K562 (cell line): Measurements from ENCODE around the gene LMBR1. TPM values are rescaled to one million over a fixed set of nuclear protein-coding genes. Genes with fewer than 3 reads are reported as not detected.

Experiments used
- CBFA2T2 ChIP-seq: fragments of 450-650 bp; conservative IDR thresholded peaks from 2 replicates; pipeline ENCODE4 v1.6.1; 2017; ENCODE audit warnings: mild to moderate bottlenecking
- GTF2A2 ChIP-seq: IDR thresholded peaks from 2 replicates; pipeline ENCODE4 v1.6.1; 2016; ENCODE audit warnings: mild to moderate bottlenecking, missing genetic modification characterization, missing compliant biosample characterization
- HNRNPL ChIP-seq: fragments of 200-400 bp; formaldehyde crosslinking; IDR thresholded peaks from 2 replicates; pipeline ENCODE4 v1.6.1; 2017; ENCODE audit warnings: low read depth, mild to moderate bottlenecking, low read length
- NR4A1 ChIP-seq, 2 experiments: fragments of 250-450 bp in 1 of 2; fragments of 450-650 bp in 1 of 2; sonication (Bioruptor Pico) in 1 of 2; IDR thresholded peaks; 2 replicates each; pipeline versions ENCODE4 v1.4.0 to v1.6.1; 2016 to 2020; ENCODE audit warnings: mild to moderate bottlenecking in 2 of 2, missing compliant biosample characterization in 1 of 2, missing genetic modification characterization in 1 of 2, moderate library complexity in 1 of 2
- ZBTB12 ChIP-seq: fragments of 250-450 bp; sonication (Bioruptor Pico); IDR thresholded peaks from 2 replicates; pipeline ENCODE4 v1.4.0; 2020
- ZNF584 ChIP-seq: fragments of 200-800 bp; sonication (Bioruptor generic); IDR thresholded peaks from 2 replicates; pipeline ENCODE4 v1.6.1; 2016; ENCODE audit warnings: low read depth, mild to moderate bottlenecking, missing genetic modification characterization, missing compliant biosample characterization
- ZNF655 ChIP-seq: fragments of 250-450 bp; sonication (Bioruptor Pico); IDR thresholded peaks from 2 replicates; pipeline ENCODE4 v1.5.0; 2021
- polyA plus RNA-seq, 8 experiments: library from polyadenylated mRNA; depleted of rRNA in 4 of 8; stranded (reverse) in 5 of 8; unstranded in 3 of 8; fragments of >200 nt; fragmentation: Nextera tagmentation in 2 of 8; fragmentation: Illumina TruSeq in 1 of 8; extraction: Ambion mirVana in 2 of 8; extraction: Trizol in 1 of 8; gene quantifications; 2 replicates each; pipeline versions ENCODE4 v1.2.1 to v1.2.3, GENCODE V29; 2011 to 2014; ENCODE audit warnings: inconsistent platforms in 1 of 8, missing spikeins in 1 of 8
- total RNA-seq, 7 experiments: library from RNA; depleted of rRNA in 6 of 7; stranded (reverse); fragments of >200 nt in 6 of 7; fragmentation: Illumina TruSeq in 2 of 7; extraction: Trizol in 2 of 7; gene quantifications; 2 replicates each; pipeline versions ENCODE4 v1.2.1 to v1.2.3, GENCODE V29; 2011 to 2021; ENCODE audit warnings: low replicate concordance in 1 of 7
- TF ChIP-seq, protein P1 (sequence below): sonication (generic); formaldehyde crosslinking; IDR thresholded peaks from 2 replicates; pipeline ENCODE4 v1.5.0; 2020; ENCODE audit warnings: missing genetic modification reagents
- TF ChIP-seq, protein P2 (sequence below): fragments of 250-450 bp; sonication (Bioruptor Pico); IDR thresholded peaks from 2 replicates; pipeline ENCODE4 v1.4.0; 2020; ENCODE audit warnings: mild to moderate bottlenecking, moderate library complexity
- TF ChIP-seq, protein P3 (sequence below), 2 experiments: fragments of 450-650 bp; formaldehyde crosslinking in 1 of 2; IDR thresholded peaks; 2 replicates each; pipeline versions ENCODE4 v1.4.0 to v1.6.1; 2014 to 2020; ENCODE audit warnings: mild to moderate bottlenecking in 2 of 2, borderline replicate concordance in 1 of 2, low read depth in 1 of 2

The LMBR1 gene
- total and polyA plus RNA-seq, 9 of the 15 experiments (the other 6 are each of a cell fraction or from before 2014, with no cell fraction given) = 7.7 to 90.0 (median 59.9) TPM

- TF ChIP-seq, protein P1, sequence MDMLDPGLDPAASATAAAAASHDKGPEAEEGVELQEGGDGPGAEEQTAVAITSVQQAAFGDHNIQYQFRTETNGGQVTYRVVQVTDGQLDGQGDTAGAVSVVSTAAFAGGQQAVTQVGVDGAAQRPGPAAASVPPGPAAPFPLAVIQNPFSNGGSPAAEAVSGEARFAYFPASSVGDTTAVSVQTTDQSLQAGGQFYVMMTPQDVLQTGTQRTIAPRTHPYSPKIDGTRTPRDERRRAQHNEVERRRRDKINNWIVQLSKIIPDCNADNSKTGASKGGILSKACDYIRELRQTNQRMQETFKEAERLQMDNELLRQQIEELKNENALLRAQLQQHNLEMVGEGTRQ (CRISPR knock-in tag) = no peak
- TF ChIP-seq CBFA2T2 (no peak), ZNF584 (CRISPR knock-in tag) (peak; percentile 35; the same call in 1 of the 2 replicates), GTF2A2 (0 out of 2 replicates have a peak, but pooled peaks have one; percentile 1), ZBTB12 (CRISPR knock-in tag) (no peak; the same call in 1 of the 2 replicates), HNRNPL (0 out of 2 replicates have a peak, but pooled peaks have one; percentile 36), NR4A1 (CRISPR knock-in tag; IDR thresholded peaks at IDR 0.05) (peak; percentile 85), NR4A1 (tag; IDR thresholded peaks at IDR 0.05) (peak; percentile 79; the same call in 1 of the 2 replicates), ZNF655 (CRISPR knock-in tag) (no peak)
- TF ChIP-seq, protein P2, sequence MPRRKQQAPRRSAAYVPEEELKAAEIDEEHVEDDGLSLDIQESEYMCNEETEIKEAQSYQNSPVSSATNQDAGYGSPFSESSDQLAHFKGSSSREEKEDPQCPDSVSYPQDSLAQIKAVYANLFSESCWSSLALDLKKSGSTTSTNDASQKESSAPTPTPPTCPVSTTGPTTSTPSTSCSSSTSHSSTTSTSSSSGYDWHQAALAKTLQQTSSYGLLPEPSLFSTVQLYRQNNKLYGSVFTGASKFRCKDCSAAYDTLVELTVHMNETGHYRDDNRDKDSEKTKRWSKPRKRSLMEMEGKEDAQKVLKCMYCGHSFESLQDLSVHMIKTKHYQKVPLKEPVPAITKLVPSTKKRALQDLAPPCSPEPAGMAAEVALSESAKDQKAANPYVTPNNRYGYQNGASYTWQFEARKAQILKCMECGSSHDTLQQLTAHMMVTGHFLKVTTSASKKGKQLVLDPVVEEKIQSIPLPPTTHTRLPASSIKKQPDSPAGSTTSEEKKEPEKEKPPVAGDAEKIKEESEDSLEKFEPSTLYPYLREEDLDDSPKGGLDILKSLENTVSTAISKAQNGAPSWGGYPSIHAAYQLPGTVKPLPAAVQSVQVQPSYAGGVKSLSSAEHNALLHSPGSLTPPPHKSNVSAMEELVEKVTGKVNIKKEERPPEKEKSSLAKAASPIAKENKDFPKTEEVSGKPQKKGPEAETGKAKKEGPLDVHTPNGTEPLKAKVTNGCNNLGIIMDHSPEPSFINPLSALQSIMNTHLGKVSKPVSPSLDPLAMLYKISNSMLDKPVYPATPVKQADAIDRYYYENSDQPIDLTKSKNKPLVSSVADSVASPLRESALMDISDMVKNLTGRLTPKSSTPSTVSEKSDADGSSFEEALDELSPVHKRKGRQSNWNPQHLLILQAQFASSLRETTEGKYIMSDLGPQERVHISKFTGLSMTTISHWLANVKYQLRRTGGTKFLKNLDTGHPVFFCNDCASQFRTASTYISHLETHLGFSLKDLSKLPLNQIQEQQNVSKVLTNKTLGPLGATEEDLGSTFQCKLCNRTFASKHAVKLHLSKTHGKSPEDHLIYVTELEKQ (CRISPR knock-in tag) = no peak
- TF ChIP-seq, protein P3, sequence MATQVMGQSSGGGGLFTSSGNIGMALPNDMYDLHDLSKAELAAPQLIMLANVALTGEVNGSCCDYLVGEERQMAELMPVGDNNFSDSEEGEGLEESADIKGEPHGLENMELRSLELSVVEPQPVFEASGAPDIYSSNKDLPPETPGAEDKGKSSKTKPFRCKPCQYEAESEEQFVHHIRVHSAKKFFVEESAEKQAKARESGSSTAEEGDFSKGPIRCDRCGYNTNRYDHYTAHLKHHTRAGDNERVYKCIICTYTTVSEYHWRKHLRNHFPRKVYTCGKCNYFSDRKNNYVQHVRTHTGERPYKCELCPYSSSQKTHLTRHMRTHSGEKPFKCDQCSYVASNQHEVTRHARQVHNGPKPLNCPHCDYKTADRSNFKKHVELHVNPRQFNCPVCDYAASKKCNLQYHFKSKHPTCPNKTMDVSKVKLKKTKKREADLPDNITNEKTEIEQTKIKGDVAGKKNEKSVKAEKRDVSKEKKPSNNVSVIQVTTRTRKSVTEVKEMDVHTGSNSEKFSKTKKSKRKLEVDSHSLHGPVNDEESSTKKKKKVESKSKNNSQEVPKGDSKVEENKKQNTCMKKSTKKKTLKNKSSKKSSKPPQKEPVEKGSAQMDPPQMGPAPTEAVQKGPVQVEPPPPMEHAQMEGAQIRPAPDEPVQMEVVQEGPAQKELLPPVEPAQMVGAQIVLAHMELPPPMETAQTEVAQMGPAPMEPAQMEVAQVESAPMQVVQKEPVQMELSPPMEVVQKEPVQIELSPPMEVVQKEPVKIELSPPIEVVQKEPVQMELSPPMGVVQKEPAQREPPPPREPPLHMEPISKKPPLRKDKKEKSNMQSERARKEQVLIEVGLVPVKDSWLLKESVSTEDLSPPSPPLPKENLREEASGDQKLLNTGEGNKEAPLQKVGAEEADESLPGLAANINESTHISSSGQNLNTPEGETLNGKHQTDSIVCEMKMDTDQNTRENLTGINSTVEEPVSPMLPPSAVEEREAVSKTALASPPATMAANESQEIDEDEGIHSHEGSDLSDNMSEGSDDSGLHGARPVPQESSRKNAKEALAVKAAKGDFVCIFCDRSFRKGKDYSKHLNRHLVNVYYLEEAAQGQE (IDR thresholded peaks at IDR 0.05; ENCODE audit: borderline replicate concordance) = no peak
- TF ChIP-seq, protein P3 (CRISPR knock-in tag; IDR thresholded peaks at IDR 0.05; ENCODE audit: low read depth) = peak; percentile 82
Measured at GRCh38 chr7:156640257-156640948, 252.6 kb downstream of the LMBR1 start, which contains the start of gene RNF32 (continued).
